Activated T-helper 1 cell treated with anti-CD3 and anti-CD28 coated beads, Interleukin-2, amount 50 U/mL, for 16 hours (primary cell): ENCODE results near the gene LRRC56.

ENCODE experiments used
- DNase-seq, 2 donors: peaks; one replicate each; pipeline ENCODE4 v3.0.0-alpha.2; 2020; ENCODE audit warnings: low read depth in 1 of 2, low spot score in 1 of 2

LRRC56 gene

DNA sequence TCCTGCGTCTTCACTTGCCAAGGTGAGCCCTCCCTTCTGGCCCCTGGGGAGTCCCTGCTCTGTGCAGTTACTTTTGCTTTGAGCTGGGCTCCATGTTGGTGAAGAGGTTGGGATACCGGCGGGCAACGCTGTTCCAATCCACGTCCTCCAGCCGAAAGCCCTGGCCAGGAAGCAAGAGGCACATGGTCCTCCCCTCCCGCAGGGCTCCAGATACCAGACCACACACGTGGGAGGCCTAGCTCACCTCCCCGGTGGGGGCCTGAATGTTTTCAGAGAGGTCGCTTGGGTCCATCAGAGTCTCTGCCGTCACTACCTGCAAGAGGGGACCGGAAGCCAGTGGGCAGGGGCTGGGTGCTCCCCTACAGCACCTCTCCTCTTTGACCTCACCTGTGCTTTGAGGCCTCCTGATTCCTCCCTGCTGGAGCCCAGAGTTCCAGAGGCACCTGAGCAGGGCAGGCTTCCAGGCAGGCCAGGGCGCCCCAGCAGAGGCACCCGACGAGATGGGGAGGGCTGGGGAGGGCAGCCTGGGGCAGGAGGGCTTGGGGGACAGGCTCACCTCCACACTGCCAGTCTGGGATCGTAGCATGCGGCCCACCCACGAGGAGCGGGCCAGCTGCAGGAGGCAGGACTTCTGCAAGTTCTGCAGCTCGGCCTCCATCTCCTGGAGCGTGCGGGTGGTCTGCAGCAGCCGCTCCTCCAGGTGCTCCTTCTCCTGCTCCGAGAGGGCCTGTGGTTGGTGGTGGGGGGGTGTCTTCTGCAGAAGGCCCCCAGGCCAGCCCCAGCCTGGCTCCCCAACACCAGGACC is 20.2 kb downstream of the LRRC56 start:
- DNase-seq = no peak

- no peak for DNase-seq
These were observed 21.2 kb downstream of the LRRC56 start for GRCh38 chr11:558503-558902.

GRCh38 chr11:559020-559620 is 21.8 kb downstream of the LRRC56 start:
- no peak for DNase-seq

DNA sequence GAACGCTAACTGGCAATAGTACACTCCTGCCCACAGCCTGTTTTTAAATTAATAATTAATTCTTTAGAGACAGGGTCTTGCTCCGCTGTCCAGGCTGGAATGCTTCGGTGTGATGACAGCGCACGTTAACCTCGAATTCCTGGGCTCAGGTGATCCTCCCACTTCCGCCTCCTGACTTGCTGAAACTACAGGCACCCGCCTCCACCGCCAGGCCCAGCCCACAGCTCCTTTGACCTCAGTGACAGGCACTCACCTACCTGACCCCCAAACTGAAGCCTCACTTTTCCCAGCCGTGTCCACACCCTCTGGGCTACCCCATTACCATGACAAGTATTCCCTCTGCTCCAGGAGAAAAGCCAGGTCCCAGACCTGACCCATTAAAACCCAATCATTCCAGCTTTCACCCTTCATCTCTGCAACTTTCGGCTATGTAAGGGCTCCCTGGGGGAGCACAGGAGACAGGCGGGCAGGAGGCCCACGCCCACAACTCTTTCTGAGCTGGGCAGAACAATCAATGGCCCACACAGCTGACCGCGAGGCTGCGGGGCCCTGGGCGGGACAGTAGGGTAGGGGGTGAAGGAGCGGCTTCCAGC is 22.5 kb downstream of the LRRC56 start:
- no peak for DNase-seq

DNA sequence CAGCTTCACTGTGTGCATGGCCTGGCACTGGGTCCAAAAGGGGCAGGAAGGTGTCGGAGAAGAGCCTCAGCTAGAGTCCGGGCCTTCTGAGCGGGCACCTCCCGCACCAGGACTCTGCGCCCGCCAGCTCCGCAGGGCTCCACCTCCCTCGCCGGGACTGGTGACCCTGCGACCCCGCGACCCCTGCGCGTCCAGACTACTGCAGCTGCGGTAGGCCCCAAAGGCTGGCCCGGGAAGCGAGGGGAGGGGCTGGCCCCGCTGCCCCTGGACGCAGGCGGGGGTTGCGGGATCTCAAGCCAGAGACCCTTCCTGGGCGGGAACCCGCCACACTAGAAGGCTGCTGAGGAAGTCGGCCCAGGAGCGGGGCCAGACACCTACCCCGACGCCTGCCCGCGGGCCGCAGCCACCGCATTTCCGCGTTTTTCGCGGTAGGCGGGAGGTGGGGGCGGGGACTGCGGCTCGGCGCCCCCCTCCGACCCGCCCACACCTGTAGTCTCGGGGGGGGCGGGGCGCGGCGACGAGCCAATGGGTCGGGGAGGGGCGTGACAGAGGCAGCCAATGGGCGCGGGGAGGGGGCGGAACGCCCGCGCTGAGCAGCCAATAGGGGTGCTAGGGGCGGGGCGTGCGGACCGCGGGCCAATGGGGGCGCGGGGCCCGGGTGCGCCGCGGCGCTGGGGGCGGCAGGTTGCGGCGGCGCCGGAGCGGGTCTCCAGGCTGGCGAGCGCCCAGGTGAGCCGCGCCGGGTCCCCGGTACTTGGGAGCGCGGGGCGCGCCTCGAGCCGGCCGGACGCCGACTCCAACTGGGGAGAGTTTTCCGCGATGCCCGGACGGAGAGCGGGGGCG is 23.2 kb downstream of the LRRC56 start, which contains the start of the genes LMNTD2 and RASSF7:
Gene LMNTD2, minus strand, starts transcription at position 434 of the 843 bp plus-strand sequence. Its CDS starts 22 bp downstream, at position 412.
Gene RASSF7, plus strand, starts transcription at position 666 of the 843 bp plus-strand sequence. CDS start 799 bp downstream, outside the sequence.
- DNase-seq = peak; percentile 92 to 96

DNA sequence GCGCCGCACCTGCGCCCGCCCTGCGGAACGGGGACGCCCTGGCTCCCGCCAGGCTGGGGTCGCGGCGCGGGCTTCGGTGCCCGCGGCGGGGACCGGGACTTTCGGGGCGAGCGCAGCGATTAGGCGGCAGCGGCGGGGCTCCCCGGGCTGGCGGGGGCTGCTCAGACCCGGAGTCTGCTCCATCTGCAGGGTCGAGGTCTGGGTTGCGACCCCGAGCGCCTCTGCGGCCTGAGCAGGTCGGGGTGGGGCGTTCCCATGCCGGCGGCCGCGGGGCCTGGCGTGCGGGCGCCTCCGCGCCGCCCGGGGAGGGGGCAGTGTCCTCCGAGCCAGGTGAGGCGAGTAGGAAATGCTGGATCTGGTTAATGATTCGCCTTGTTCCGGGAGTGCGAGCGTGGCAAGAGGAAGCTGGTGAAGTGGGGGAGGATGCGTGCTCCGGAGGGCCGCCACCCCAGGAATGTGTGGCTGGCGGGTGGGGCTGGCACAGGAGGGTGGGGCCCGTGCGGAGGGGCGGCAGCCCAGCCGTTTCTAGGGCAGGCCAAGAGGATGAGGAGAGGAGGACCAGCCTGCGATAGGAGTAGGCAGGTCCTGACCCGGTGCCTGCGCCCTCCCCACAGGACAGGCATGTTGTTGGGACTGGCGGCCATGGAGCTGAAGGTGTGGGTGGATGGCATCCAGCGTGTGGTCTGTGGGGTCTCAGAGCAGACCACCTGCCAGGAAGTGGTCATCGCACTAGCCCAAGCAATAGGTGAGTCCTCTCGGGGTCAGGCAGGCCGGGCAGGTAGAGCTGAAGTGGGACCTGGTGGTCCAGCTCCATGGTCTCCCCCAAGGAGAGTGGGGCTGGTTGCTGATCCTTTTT is 24.0 kb downstream of the LRRC56 start:
- no peak for DNase-seq

DNA sequence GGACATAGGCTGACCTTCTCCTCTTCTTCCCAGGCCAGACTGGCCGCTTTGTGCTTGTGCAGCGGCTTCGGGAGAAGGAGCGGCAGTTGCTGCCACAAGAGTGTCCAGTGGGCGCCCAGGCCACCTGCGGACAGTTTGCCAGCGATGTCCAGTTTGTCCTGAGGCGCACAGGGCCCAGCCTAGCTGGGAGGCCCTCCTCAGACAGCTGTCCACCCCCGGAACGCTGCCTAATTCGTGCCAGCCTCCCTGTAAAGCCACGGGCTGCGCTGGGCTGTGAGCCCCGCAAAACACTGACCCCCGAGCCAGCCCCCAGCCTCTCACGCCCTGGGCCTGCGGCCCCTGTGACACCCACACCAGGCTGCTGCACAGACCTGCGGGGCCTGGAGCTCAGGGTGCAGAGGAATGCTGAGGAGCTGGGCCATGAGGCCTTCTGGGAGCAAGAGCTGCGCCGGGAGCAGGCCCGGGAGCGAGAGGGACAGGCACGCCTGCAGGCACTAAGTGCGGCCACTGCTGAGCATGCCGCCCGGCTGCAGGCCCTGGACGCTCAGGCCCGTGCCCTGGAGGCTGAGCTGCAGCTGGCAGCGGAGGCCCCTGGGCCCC is 24.8 kb downstream of the LRRC56 start:
- DNase-seq = no peak

DNA sequence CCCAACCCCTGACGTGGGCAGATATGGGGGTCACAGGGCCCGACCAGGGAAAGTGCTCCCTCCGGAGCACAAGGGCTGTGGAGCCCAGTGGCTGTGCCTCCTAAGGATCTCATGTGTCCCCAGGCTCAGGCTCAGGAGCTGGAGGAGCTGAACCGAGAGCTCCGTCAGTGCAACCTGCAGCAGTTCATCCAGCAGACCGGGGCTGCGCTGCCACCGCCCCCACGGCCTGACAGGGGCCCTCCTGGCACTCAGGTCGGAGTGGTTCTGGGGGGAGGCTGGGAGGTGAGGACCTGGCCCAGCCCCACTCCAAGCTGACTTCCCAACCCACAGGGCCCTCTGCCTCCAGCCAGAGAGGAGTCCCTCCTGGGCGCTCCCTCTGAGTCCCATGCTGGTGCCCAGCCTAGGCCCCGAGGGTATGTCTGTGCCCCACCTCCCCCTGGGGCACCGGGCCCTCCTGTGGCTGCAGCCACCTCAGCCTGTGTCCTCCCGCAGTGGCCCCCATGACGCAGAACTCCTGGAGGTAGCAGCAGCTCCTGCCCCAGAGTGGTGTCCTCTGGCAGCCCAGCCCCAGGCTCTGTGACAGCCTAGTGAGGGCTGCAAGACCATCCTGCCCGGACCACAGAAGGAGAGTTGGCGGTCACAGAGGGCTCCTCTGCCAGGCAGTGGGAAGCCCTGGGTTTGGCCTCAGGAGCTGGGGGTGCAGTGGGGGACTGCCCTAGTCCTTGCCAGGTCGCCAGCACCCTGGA is 25.9 kb downstream of the LRRC56 start:
- no peak for DNase-seq

GRCh38 chr11:563812-564578 is 26.7 kb downstream of the LRRC56 start:
- DNase-seq = no peak

DNA sequence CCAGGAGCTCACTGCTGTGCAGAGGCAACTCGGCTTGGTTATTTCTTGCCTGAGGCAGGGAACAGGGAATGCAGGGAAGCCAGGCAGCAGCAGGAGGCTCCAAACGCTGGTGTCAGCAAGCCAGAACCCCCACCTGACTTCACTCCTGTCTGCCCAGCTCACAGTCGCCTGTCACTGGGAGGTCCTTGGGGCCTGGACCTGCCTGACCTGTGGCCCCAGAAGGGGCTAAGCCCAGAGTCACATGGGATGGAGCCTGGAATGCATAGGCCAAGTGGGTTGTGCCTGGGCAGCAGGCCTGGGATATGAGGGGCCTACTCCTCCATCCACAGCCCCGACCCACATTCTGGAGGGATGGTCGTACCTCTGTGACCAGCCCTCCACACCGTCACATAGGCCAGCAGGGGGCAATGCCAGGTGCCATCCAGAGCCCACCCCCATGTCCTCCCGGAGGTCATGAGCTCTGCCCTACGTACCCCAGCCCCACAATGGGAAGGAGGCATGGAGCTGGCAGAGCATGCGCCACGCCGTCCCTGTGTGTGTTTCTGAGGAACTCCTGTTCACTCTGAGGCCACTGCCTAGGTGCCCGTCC is 28.7 kb downstream of the LRRC56 start:
- no peak for DNase-seq

DNA sequence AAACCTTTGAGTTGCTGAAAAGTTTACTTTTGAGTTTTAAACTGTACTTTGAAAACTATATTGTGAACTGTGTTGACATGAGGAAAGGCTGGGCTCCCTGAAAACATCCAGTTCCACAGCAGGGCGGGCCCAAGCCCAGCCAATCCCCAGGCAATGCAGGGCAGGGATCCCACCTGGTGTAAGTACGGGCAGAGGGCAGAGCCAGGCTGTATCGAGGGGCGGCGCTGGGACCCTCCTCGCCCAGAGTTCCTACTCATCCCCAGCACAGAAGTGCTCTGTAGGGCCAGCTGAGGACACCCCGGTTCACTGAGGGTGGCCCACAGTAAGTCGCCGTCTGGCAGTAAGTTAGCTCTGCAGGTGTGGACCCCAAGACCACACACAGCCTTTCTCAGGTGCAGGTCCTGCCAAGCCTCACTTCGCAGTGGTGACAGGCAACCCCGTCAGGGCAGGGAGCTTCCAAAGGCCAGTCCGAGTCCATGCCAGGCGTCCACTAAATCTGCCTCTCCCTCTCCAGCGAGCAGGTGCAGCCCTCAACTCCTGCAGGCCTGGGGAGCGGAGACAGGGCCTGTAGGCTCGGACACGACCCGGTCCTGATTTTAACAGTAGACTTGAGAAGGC is 29.8 kb downstream of the LRRC56 start:
- no peak for DNase-seq

GRCh38 chr11:567629-568292 is 30.4 kb downstream of the LRRC56 start:
- no peak for DNase-seq

- peak; percentile 73 to 88 for DNase-seq
These were observed 31.2 kb downstream of the LRRC56 start for GRCh38 chr11:568306-569157.

DNA sequence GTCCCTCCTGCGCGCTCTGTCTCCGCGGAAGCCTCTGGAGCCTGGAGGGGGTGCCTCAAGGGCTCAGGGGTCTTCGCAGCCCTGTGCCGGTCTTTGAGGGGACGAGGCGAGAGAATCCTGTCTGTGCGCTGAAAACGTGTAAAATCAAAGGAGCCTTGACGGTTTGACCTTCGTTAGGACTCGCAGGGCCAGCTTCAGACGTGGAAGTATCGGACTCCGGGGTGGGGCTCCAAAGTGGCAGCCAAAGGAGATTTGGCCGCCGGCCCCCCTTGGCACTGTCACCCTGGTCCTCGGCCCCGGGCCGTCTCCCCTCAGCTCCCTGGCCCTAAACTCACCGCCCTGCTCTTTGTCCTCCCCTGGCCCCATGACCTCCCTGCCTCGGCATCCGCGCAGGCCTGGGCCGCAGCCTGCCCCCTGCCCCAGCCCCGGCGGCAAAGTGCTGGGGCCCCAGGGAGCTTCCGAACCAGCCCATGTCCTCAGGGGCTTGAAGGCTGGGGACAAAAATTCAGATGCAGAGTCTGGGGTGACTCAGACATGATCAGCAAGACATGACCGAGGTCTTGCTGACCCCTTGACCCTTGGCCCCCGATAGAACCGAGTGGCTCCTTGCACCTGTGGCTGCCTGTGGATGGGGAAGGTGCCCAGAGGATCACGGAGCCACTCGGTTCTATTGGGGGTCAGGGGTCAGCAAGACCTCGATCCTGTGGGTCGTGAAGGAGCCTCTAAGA is 32.0 kb downstream of the LRRC56 start:
- DNase-seq = no peak

DNA sequence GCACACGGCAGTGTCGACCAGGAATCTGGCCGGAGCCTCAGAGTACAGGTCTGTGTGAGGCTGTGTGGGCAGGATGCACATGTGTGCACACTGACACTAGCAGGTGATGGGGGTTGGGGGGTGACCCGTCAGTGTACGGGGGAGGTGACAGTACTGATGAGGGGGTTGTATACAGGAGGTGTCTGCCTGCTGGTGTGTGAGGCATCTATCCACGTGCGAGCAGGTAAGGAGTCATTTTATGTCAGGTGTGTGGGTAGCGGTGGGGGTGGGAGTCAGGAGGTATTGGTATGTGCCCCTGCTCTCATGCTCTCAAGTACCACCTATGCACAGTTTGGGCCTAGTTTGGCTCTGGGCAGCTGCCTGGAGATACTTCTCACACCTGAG is 34.5 kb downstream of the LRRC56 start:
- DNase-seq = no peak
